Cerebellar cortex (tissue), 1 donor: ENCODE data around the gene MTOR.
A peak's percentile ranks its signal among the peaks of the same experiment; 100 is the strongest.
"Not testable (repeated sequence)": the region's sequence is repeated elsewhere in the genome, so short reads cannot be mapped to it uniquely, and the experiment has no call there.

Source experiments
- DNase-seq: peaks from one replicate; pipeline ENCODE4 v3.0.0-alpha.2; 2015; ENCODE audit warnings: low spot score

MTOR gene

GRCh38 chr1:11280719-11281376 is 18.5 kb upstream of the MTOR start:
- no peak for DNase-seq

- no peak for DNase-seq
Observed at GRCh38 chr1:11279630-11280029, 17.3 kb upstream of the MTOR start.

- no peak for DNase-seq
Observed at GRCh38 chr1:11279152-11279551, 16.8 kb upstream of the MTOR start.

GRCh38 chr1:11273595-11274234 is 11.4 kb upstream of the MTOR start:
- no peak for DNase-seq

GRCh38 chr1:11272832-11273594 is 10.7 kb upstream of the MTOR start, which contains the start of gene UBIAD1:
Gene UBIAD1 (plus strand): TSS chr1:11273198. CDS start chr1:11273532, 334 bp downstream.
- DNase-seq: peak; percentile 79

- no peak for DNase-seq
Observed at GRCh38 chr1:11272544-11272831, 10.1 kb upstream of the MTOR start.

- DNase-seq: not testable (repeated sequence)
Observed at GRCh38 chr1:11267350-11268337, 5.3 kb upstream of the MTOR start.

GRCh38 chr1:11266268-11267074 is 4.1 kb upstream of the MTOR start:
- no peak for DNase-seq

- DNase-seq: no peak
Observed at GRCh38 chr1:11256299-11256698, 6.1 kb downstream of the MTOR start.

- DNase-seq: no peak
Observed at GRCh38 chr1:11253226-11253625, 9.1 kb downstream of the MTOR start.

GRCh38 chr1:11252538-11252937 is 9.8 kb downstream of the MTOR start:
- no peak for DNase-seq

GRCh38 chr1:11248169-11248568 is 14.2 kb downstream of the MTOR start:
- DNase-seq: peak; percentile 46

- no peak for DNase-seq
Observed at GRCh38 chr1:11245904-11246719, 16.2 kb downstream of the MTOR start.

- no peak for DNase-seq
Observed at GRCh38 chr1:11245248-11245647, 17.1 kb downstream of the MTOR start.

- peak; percentile 74 for DNase-seq
Observed at GRCh38 chr1:11238311-11238710, 24.0 kb downstream of the MTOR start.

GRCh38 chr1:11237356-11237755 is 25.0 kb downstream of the MTOR start:
- DNase-seq: peak; percentile 82

- no peak for DNase-seq
Observed at GRCh38 chr1:11233208-11233607, 29.1 kb downstream of the MTOR start.

GRCh38 chr1:11229203-11229602 is 33.1 kb downstream of the MTOR start:
- DNase-seq: no peak

GRCh38 chr1:11227106-11228077 is 35.0 kb downstream of the MTOR start:
- DNase-seq: no peak
